Measurements from ENCODE around the gene KICS2.

Gene KICS2

DNA sequence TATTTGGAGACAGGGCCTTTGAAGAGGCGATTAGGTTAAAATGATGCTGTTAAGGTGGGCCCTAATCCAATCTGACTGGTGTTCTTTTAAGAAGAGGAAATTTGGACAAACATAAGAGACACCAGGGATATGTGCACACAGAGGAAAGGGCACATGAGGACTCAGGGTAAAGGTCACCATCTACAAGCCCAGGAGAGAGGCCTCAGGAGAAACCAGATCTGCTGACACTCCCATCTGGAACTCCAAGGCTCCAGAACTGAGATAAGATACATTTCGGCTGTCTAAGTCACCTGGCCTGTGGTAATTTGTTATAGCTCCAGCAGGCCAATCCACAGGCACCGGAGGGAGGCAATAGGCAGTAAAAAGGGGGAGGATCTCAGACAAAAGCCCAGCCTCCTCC, 48.6 kb downstream of the KICS2 start:
- DNase-seq (ENCODE audit: low read depth in 2 of 2) = no peak

Measured in stimulated activated CD4-positive, alpha-beta T cell treated with anti-CD3 and anti-CD28 coated beads, Interleukin-1b, Interleukin-23, amount 100 ng/mL, for 1 hour (primary cell).